DLD1 (cell line): ENCODE data around the gene PTCHD4.

Source experiments
- in situ Hi-C: cut with HindIII; loops from 2 replicates; pipeline ENCODE4 v1.10.0; 2017; ENCODE audit warnings: low sequenced_read_pairs

Gene PTCHD4

DNA sequence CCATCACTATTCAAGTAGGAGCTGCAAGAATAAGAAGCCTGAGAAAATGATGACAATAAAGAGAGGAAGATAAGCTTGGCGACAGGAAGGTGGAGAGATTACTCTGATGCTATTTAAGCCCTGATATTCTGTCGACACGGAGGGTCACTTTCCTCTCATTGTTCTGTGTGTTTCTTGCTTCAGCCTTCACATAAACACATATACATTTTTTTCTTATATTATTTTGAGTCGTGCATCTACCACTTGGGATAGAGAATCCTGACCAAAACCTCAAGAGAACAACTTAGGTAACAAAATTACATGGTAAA is 10.5 kb downstream of the PTCHD4 start:
- in situ Hi-C loops: no loop called here

DNA sequence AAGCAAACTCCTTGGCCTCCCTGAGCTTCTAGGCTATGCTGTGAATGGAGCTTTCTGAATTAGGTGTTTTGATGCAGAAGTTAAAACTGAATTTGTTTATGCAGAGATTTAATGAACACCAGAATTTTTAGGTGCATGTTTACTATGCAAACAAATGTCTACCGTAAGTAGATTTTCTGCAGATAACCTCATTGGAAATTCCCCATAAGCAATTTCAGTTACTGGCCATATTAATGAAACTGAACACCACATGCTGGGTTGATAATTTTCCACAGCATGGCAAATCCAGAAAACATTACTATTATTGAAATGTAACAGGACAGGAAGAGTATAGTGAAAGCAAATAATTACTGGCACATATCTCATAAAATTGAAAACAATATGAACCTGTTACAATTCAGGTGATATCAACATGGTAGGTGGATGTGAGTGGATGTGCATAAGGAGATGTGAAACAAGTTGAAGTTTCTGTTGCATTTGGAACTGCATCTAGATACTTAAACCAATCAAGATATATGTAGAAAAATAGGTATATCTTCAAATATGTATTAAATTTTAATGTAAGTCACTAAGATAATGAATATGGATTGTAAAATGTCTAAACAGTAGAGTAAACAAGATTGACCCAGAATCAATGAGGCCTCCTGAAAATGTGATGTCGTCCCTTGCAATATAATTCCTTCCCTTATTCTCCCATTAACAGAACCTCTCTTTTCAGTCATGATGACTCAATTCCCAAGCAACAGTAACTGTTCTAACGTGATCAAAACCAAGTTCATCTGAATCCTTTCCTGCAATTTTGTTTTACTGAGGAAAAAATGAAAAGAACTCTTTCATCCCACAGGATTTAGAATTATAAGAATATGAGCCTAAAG is 11.0 kb downstream of the PTCHD4 start:
- in situ Hi-C loops: no loop called here

DNA sequence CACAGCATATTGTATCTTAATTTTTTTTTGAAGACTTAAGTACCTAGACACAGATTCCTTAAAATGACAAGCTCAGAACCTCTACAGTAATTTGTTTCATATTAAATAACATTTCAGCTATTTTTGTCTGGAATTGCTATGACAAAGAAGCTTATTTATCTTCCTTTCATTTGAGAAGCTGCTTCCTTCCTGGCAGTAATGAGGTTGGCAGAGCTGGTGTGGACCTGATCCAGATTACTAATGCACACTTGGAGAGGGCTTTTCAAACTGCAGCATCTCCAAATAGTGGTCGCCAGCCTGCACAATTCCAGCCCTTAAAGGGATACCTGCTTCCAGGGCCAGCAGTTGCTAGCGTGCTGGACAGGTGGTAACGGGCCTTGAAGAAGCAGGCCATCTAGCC is 12.1 kb downstream of the PTCHD4 start:
- in situ Hi-C loops: no loop called here

DNA sequence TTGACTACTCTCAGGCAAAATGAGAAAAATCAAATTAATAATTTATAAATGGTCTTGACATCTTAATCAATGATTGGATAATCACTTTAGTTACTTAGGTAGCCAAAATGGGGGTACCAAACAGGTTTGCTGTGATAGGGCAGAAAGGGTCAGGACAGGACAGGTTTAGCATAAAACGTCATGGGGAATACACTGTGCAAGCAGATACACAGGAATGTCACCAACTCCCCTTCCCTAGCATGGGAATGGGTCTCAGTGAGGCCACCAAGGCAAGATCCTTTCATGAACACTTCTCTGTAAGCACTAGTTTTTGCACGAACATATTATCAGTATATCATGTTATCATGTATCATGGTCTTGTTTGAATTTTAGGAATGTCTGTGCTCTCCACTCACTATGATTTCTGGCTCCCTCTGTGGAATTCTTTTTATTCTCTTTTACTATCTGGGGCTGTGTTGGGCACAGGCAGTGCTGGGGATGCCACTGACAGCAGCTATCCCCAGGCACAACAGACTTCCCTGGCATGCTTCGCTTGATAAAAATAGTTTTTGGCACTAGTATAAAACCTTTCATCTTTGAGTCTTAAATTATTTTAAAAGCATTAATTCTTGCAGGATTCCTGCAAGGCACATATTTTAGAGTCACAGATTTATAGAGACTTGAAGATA is 18.3 kb downstream of the PTCHD4 start:
- in situ Hi-C loops: no loop called here

DNA sequence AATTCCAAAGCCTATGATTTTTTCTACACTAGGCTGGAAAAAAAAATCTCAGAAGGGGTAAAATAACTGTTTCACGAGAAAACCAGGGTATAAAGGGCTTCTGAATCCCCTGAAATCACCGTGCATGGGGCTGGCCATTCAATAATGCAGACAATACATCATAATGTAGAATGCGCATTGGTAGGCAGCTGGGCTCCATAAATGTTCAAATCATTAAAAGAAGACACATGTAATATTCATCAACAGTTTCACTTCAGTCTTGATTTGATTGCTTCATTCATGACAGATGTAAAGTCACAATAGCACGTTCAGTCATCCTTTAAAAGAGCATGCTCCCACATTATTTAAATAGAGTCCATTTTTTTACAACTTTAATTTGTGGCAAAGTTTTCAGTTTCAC is 20.5 kb downstream of the PTCHD4 start:
- in situ Hi-C loops: no loop called here

DNA sequence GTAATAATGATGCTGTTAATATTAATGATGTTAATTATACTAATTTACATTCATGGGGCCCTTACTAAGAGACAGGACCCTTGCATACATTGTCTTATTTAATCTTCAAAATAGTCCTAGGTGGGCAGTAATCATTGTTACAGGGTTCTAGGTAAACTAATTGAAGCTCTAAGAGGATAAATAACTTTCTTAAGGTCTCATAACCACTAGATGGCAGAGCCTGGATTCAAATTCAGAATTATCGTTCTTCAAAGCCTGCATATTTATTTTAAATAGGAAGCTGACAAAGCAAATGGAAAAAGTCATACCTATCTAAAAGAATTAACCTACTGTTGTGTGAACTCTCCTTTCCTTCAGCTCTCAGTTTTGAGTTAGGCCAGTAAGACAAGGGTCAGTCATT is 23.5 kb downstream of the PTCHD4 start:
- in situ Hi-C loops: no loop called here

DNA sequence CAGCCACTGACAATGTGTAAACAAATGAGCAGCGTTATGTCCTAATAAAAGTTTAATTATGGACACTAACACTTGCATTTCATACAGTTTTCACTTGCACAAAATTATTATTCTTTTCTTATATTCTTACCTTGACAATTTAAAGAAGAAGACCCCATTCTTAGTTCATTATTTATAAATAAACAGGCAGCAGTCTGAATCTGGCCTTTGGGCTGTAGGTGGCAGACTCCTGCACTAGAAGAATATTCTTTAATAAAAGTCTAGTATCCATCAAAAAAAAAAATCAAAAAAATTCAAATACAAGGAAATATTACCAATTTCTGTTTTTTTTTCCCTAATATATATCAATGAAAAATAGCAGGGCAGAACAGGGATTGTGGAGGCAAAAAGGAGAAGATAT is 24.8 kb downstream of the PTCHD4 start:
- in situ Hi-C loops: no loop called here

DNA sequence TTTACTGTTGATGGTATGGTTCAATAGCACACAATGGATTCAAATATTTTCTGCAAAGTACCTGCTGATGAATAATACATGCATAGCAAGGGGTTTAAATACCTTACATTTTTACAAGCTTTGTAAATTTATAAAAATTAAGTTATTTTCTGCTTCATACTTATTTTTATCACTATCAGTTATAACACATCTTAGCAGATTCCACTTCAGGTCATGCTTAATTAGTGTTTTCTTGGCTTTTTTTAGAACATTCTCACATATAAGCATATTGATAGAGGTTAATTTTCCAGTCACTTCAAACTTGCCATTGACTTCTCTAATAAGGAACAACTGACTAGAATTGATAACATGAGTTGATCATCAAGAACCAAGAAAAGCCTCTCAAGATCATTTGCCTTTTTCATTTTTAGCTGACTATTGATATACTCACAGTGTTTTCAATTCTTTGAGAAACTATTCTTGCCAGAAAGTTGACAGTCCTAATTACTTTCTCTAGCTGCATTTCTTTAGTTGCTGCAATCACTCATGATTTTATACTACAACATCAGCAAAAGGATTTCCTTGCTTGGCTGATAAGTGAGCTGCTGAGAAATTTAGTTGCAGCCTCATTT is 25.8 kb downstream of the PTCHD4 start:
- in situ Hi-C loops: no loop called here

DNA sequence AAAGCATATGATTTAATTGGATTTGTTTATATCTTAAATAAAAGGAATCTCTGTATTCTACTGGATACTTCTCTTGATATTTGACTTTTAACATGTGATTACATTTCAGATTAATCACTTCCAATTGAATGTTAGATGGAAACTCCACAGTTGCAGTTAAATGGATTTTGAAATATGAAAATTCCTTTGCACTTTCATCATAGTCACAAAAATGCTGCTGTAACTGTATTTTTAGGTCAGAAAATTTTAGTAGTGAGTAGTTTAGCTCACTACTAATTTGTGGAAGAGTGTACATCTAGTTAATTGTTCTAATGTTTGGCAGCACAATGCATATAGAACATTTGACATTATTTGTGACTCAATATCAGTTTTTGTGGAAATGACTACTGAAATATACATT is 26.8 kb downstream of the PTCHD4 start:
- in situ Hi-C loops: no loop called here

DNA sequence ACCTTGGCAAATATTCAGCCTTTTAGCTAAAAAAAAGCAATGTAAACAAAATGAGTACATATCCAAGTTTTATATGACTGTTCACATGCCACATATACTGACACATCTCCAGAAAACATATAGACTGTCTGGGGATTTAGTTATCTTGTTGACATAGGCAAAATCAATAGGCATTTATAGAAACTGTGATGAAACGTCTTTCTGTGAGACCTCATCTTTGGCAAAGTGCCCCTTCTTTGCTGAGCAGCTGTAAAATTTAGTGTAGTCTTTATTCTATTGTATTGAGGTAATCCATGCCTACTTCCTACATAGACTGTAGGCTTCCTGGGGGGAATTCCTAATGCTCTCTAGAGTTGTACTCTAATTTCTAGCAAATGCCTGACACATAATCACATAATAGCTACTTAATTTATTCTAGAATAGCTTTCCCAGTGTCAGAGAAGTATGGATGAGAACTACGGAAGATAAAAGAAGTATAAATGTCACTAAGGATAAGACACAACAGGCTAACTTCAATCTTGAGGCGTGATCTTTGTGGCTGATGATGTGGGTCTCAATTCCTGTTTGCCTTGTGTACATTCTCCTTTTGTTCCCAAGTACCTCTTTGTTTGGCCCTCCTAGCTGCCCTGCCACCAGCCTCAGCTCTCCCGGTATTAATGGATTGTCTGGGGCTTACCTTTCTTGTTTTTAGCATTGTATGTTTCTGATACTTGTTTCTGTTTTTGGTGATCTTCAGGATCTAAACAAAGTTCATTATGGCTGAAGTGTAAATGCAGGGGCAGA is 30.6 kb downstream of the PTCHD4 start:
- in situ Hi-C loops: no loop called here

DNA sequence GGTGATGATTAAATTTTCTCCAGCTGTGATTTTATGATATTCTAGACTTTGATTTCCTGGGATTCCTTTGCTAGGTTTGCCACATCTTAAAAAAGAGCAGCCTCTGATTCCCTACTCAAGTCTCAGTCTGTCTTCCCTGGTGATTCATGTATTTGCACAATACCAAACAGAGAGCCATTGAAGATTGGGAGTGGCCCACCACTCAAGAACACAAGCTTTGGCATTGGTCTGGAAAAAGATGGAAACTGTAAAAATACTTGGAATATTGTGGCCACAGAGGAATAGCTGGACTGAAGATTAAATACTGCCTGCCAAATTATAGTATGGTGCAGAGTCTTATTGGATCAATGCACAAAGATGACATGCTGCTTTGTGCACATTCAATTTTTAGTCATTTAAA is 32.9 kb downstream of the PTCHD4 start:
- in situ Hi-C loops: no loop called here

DNA sequence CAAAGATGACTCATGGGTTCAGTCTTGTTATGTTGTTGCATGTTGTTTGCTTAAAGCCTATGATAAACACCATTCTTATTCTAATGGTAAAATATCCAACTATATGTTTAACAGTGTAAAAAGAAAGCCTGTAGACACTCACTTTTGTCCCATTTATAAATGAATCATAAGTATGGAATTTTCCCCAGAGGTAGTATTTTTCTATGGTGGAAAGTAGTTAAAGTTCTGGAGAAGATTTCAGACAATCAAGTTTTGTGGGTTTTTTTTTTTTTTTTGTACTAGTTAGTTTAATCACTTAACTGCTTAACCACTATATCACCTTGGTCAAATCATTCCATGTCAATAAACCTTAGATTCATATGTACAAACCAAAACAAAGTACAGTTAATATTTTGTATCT is 35.8 kb downstream of the PTCHD4 start:
- in situ Hi-C loops: no loop called here

DNA sequence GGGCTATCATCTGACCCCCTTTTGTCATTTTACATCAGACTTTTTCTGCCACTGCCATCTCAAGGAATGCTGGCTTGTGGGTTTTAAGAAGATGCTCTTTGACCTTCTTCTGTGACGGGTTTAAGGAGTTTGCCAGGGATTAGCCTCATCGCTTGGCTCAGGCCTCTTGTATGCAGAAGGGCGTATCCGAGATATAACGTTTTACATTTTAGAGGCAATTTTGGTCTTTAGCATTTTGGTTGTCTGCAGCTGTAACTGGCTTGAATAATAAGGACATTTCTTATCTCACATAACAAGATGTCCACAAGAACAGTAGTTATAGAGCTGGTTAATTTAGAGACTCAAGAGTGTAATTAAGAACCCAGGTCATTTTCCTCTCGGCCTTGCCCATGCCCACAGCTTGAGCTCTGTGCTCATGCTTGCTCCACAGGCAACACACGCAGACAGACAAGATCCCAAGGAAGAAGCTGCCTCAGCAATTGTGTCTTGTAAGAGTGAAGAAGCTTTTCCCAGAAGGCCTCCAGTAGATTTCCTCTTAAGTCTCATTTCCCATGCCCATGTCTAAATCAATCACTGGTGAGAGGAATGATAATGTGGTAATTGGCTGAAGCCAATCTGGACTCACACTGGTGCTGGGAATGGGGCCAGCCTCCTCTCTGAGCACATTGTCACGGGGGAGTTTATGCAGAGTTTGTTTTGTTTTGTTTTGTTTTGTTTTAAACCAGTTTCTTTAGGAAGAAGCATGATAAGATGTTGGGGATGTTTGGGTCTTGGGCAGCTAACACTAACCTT is 36.8 kb downstream of the PTCHD4 start:
- in situ Hi-C loops: no loop called here

DNA sequence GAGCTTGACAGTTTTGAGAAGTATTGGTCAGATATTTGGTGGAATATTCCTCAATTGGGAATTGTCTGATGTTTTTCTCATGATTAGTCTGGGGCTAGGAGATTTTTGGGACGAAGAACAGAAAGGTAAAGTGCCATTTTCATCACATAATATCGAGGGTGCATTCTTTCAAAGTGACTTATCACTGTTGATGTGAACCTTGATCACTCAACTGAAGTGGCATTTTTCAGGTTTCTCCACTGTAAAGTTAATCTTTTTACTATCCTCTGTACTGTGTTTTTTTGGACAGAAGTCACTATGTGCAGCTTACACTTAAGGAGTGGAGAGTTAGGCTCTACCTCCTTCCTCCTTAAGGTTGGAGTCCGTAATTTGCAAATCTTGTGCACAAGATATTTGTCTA is 39.2 kb downstream of the PTCHD4 start:
- in situ Hi-C loops: no loop called here

DNA sequence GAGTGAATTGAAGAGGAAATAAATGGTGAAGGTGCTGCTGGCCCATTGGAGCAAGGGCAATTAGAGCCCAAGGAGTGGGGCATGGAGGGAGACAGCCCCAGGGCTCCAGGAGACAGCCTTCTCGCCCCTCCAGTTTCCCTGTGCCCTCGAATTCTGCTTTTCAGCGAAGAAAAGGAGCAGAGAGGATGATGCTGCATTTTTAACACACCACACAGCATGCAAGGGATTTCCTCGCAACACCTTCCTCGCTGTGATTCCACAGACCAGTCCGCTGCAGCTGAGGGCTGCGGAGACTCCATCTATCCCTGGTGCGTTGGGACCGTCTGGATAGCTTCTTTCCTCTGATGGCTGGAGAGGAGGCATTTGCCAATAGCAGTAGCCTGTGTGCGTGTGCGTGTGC is 41.7 kb downstream of the PTCHD4 start:
- in situ Hi-C loops: no loop called here

DNA sequence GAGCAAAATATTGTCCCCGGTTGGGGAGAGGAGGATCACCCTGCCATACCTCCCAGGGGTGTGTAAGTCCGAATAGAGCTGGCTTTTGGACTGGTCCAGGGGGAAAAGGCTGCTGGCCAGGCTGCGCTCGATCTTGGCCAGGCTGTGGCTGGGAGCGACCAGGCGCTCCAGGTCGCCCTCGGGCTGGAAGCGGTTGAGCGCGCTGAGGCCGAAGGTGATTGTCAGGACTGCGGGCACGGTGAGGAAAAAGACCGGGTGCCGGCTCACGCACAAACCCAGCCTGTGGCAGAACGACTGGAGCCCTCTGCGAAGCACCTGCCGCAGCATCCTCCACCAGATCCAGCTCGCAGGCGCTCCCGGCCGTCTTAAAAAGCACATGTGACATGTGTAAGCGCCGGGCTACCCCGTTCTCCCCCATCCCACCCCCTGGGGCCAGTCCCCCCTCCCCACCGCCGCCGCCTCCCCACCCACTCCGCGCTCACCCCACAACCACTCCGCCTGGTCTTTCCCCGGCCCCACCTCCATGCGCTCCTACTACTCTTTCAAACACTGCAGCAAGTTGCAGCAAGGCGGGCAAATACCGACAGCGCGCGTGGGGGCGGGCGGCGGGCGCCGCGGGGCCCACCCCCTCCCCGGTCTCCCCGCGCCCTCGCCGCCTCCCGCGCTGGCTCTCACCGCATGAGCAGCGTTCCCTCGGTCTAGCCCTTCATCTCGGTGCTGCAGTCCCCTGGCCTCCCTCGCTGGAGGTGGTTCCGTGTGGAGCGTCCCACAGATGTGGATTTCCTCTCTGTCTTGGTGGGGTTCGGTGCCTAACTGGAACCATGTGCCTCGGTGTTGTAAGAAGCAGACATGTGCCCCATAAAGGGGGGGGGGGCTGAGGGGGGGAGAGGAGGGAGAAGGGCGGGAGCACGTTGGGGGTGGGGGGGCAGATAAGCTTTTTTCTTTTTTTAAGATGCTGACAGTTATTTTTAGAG is 42.4 kb downstream of the PTCHD4 start:
- in situ Hi-C loops: no loop called here

DNA sequence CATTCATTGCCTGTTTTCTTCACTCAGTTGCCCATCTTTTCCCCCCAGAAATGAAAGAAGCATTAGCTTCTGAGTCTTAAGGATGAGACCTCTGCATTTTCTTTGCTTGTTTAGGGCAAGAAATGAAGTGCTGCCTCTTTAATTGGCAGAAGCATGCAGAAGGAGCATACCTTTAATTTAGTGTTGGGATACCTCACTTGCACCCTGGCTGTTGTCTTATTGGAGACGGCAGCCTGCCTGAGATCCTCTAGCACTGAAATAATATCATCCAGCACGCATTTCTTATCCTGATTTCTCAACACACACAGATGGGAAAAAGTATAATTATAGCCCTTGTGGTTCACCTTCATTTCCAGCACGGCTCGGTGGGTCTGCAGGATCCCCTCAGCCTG is 43.1 kb downstream of the PTCHD4 start:
- in situ Hi-C loops: no loop called here

DNA sequence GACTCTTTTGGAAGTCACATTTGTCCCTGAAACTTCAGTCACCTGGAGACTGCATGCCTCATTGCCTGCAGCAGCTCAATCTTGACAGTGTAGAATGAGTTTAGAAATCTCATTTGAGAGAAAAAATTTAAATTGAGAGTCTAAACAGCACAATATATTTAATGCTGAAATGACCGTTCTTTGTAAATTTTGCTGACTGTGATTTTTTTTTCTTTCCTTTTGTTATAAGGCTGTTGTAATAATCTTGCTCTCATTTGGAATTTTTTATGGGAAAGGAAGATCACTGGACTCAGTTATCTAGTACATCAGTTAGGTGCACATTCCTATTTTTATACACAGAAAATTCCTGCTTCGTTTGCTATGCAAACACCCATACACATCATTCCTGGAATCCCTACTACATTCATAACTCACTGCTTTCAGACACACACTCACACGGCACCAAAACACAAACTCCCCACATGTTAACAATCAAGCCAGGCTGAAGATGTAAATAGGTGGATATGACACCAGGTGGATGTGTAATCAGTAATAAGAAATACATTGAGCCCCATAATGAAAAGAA is 43.8 kb downstream of the PTCHD4 start:
- in situ Hi-C loops: no loop called here

DNA sequence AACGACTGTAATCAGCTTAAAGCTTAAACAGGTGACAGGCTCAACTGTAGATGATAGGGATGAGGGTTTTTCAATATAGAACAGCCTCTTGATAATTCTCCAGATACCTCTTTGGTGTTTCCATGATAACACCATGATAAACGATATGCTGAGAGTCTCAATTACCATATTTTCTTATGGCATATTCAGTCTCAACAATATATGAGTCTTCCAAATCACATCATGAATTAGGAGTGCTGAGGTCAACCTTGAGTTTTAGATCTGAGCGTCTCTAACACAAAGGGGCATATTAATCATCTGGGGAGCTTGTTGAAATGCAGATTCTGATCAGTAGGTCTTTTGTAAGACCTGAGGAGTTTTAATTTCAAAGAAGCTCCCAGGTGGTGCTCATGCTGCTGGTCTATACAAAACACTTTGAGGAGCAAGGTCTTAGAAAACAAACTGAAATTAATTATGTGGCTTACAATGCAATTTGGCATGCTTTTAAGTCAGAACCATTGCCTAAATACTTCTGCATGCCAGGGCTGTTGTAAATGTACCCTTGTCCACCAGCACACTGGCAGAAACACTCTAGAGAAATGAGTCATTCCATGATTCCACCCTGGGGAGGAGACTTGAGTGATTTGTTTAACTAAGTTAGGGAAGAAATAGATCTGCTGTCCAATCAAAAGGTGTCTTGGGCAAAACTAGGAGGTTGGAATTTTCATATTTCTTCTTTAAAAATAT is 49.6 kb downstream of the PTCHD4 start:
- in situ Hi-C loops: no loop called here
